A673 (cell line): ENCODE data around the gene SGPL1.

Experiments used
- EZH2 ChIP-seq: fragments of 200-600 bp; sonication (generic); IDR thresholded peaks from 2 replicates; pipeline ENCODE4 v1.6.1; 2017; ENCODE audit warnings: borderline replicate concordance, low read depth, mild to moderate bottlenecking, mixed read lengths, antibody characterized with exemption, low read length; ENCODE audit not compliant: poor library complexity, severe bottlenecking
- TF ChIP-seq, protein P1 (sequence below): fragments of 300-800, 200-600 bp; sonication (generic); conservative IDR thresholded peaks from 2 replicates; pipeline ENCODE4 v1.5.1; 2017; ENCODE audit warnings: low read depth, mild to moderate bottlenecking, antibody characterized with exemption, low read length, moderate library complexity, mixed read lengths

DNA sequence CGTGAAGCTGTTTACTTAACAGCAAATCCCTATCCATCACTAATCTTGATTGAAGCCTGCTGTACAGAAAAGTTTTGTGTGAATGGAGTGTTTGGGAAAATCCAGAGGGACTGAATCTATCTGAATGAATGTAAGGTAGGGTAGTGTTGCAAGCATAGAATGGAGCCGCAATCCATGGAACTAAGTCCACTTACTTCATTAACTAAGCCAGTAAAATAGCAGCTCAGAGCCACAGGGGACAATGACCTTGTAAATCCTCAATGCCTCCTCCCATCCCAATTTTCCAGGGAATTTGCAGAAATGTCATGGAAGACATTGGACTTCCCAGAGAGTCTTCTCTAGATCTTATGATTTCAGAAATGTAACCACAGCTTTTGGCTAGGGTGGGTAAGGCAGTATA, 45.7 kb upstream of the SGPL1 start:
- TF ChIP-seq, protein P1, sequence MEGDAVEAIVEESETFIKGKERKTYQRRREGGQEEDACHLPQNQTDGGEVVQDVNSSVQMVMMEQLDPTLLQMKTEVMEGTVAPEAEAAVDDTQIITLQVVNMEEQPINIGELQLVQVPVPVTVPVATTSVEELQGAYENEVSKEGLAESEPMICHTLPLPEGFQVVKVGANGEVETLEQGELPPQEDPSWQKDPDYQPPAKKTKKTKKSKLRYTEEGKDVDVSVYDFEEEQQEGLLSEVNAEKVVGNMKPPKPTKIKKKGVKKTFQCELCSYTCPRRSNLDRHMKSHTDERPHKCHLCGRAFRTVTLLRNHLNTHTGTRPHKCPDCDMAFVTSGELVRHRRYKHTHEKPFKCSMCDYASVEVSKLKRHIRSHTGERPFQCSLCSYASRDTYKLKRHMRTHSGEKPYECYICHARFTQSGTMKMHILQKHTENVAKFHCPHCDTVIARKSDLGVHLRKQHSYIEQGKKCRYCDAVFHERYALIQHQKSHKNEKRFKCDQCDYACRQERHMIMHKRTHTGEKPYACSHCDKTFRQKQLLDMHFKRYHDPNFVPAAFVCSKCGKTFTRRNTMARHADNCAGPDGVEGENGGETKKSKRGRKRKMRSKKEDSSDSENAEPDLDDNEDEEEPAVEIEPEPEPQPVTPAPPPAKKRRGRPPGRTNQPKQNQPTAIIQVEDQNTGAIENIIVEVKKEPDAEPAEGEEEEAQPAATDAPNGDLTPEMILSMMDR: no peak
- no peak for TF ChIP-seq EZH2
